Measurements from ENCODE around the gene TRAF3IP1.

DNA sequence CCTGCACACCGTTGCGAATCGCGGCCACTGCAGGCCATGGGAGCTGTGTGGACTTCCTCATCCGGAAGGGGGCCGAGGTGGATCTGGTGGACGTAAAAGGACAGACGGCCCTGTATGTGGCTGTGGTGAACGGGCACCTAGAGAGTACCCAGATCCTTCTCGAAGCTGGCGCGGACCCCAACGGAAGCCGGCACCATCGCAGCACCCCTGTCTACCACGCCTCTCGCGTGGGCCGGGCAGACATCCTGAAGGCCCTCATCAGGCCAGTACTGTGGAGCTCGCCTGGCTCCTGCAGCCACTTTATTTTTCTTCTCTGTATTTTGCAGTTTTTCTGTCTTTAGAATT lies 115.4 kb downstream of the TRAF3IP1 start:
- no peak for TF ChIP-seq POLR2A (IDR thresholded peaks at IDR 0.05)
- TF ChIP-seq, protein P1, sequence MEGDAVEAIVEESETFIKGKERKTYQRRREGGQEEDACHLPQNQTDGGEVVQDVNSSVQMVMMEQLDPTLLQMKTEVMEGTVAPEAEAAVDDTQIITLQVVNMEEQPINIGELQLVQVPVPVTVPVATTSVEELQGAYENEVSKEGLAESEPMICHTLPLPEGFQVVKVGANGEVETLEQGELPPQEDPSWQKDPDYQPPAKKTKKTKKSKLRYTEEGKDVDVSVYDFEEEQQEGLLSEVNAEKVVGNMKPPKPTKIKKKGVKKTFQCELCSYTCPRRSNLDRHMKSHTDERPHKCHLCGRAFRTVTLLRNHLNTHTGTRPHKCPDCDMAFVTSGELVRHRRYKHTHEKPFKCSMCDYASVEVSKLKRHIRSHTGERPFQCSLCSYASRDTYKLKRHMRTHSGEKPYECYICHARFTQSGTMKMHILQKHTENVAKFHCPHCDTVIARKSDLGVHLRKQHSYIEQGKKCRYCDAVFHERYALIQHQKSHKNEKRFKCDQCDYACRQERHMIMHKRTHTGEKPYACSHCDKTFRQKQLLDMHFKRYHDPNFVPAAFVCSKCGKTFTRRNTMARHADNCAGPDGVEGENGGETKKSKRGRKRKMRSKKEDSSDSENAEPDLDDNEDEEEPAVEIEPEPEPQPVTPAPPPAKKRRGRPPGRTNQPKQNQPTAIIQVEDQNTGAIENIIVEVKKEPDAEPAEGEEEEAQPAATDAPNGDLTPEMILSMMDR (IDR thresholded peaks at IDR 0.05), result no peak
